ENCODE data around the gene CDHR2. TPM values are rescaled to one million over a fixed set of nuclear protein-coding genes. Genes with fewer than 3 reads are reported as not detected.
A peak's percentile ranks its signal among the peaks of the same experiment; 100 is the strongest.
"Not testable (repeated sequence)": the region's sequence is repeated elsewhere in the genome, so short reads cannot be mapped to it uniquely, and the experiment has no call there.

Gene CDHR2
- total RNA-seq, 1 donor from 2014 or later: under 0.01 TPM

DNA sequence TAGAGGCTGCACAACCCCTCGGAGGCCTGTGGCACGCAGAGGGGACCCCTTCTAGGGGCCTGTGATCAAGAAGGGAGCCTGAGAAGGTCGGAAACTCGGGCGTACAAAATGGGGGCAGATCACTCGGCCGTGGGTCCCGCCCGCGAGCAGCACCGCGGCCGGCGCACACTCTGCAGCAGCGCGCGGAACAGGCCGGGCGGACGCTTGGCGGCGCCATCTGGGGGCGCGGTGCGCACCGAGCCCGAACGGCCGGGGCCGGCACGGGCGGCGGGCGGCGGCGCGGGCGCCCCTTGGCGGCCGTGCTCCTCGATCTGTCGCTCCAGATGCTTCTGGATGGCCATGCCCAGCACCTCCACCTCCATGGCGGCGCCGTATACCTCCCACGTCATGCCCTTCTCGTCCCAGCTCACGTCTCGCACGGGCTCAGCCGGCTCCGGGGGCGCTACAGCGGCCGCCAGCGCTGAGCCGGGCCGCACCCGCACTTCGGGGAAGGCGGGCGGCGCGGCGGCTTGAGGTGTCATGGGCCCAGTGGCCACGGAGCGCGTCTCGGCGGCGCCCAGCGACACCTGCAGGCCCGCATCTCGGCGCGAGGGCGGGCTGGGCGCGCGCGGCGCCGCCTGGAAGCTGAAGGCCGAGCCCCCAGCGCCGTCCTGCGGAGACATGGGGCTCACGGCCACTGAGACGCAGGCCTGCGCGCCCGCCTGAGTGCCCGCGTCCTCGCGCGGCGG, 47.7 kb downstream of the CDHR2 start:
- DNase-seq (ENCODE audit: low read depth in 2 of 2): peak; percentile 7 to 72

DNA sequence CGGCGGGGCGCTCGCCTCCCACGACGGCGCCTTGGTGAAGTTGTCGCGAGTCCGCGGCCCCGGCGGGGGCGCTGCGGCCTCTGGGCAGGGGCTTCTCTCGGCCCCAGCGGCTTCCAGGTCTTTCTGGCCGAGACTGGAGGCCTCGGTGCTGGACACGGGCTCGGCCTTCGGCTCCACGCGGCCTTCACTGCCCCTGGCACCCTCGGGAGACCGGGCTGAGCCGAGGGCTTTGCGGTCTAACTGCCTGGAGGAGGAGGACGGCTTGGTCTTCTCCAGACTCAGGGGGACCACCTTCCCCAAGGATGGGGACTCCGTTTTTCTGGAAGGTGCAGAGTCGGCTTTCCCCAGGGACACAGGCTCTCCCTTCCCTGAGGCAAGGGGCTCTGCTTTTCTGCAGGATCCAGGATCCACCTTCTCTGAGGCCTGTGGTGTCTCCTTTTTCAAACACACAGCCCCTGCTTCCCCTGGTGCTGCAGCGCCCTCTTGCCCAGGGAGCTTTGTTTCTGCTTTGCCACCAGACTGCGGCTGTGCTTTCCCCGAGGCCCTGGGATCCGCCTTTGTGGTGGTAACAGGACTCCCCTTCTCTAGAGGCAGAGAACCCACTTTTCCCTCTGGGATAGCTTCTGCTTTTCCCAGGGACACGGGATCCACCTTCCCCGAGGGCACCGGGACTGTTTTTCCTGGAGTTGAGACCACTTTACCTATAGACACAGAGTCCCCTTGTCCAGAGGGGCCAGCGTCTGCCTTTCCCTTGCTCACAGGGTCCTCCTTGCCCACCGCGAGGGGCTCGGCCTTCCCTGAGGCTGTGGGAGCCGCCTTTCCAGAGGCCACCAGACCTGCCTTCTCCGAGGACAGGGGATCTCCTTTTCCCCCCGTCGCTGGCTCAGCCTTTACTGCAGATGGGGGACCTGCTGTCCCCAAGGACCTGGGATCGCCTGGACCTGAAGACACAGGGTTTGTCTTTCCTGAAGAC, 48.6 kb downstream of the CDHR2 start:
- no peak for DNase-seq (ENCODE audit: low read depth in 2 of 2)

DNA sequence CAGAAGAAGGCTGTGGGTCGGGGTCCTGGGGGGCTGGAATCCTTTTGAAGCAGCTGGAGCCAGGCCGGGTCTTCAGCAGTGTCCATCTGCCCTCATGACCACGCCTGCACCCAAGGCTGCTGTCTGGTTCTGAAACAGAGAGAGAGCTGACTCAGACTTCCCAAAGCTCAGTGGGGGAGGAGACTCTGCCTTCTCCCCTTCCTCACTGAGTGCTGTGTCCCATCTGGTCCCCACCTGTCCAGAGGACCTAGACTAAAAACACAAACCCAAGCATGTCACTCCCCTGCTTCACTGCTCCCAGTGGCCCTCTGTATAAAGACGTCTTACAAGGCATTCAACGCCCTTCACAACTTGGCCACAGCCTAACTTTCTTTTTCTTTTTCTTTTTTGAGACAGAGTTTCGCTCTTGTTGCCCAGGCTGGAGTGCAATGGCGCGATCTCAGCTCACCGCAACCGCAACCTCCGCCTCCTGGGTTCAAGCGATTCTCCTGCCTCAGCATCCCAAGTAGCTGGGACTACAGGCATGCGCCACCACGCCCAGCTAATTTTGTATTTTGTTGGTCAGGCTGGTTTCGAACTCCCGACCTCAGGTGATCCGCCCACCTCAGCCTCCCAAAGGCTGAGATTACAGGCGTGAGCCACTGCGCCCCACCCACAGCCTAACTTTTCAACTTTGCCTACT, 50.7 kb downstream of the CDHR2 start:
- not testable (repeated sequence) for DNase-seq (ENCODE audit: low read depth in 2 of 2)

DNA sequence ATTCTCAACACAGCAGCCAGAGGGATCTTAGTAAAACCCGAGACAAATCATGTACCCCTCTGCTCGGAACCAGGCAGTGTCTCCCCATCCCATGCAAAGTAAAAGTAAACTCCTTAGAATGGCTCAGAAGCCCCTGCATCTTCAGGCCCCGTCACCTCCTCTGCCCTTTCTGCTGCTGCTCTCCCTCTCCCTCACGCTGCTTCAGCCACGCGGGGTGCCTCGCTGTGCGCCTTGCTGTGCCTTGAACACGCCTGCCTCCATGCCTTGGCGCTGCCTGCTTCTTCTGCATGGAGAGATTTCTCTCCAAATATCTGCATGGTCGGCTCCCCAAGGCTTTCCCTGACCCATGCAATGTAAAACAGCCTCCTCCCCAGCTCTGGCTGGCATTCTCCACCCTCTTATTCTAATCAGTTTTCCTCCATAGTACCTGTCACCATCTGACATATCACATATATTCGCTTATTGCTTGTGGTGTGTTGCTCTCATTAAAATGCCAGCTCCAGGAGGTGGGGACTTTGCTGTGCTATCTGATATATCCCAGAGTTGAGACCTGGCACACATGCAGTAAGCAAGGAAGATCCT, 52.9 kb downstream of the CDHR2 start:
- no peak for DNase-seq (ENCODE audit: low read depth in 2 of 2)

DNA sequence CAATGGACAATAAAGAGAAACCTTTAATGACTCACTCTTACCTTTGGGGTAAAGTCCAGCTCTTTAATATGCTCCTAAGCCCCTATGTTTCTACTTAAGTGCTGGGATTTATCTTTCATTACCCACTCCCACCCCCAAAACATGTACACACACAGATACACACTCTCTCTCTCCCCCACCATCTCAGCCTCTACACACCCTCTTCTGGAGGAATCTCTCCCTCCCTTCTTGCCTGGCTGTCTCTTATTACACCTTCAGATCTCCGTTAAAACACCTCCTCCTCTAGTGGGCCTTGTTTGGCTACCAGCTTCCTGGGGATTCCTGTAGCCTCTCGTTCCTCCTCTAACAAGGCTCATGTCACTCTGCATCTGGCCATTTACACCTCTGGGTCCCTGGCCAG, 53.9 kb downstream of the CDHR2 start:
- DNase-seq (ENCODE audit: low read depth in 2 of 2): no peak

DNA sequence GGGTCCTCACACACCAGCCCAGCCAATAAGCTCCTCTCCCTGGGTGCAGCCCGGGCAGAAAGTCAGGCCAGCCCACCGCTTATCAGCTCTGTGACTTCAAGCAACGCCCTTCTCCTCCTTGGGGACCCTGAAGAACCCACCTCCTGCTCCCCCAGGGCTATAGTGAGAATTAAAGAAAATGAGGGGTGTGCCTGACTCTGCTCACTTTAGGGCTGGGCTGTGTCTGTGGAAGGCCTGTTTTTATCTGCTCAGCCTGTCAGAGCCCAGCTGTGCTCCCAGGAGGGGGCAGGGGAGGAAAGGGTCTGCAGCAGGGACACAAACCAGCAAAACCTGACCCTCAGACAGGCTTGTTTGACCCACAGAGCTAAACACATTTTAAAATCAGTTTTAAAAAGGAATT, 56.9 kb downstream of the CDHR2 start:
- no peak for DNase-seq (ENCODE audit: low read depth in 2 of 2)

DNA sequence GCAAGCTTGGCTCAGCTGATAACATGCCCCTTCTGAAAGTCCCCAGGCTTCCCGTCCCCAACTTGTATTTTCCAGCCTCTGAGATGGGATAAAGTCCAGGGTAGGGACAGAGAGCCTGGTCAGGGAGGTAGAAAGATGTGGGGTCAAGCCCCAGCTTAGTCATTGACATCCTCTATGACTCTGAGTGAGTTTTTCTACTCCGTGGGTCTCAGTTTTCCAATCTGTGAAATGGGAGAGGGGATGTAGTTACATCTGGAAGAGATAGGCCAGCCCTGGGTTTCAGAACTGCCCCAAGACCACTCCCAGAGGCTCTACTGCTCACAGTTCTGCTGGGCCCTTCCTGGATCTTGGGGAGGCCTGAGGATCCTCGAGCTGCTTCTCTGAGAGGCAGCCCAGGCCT, 57.7 kb downstream of the CDHR2 start:
- no peak for DNase-seq (ENCODE audit: low read depth in 2 of 2)

DNA sequence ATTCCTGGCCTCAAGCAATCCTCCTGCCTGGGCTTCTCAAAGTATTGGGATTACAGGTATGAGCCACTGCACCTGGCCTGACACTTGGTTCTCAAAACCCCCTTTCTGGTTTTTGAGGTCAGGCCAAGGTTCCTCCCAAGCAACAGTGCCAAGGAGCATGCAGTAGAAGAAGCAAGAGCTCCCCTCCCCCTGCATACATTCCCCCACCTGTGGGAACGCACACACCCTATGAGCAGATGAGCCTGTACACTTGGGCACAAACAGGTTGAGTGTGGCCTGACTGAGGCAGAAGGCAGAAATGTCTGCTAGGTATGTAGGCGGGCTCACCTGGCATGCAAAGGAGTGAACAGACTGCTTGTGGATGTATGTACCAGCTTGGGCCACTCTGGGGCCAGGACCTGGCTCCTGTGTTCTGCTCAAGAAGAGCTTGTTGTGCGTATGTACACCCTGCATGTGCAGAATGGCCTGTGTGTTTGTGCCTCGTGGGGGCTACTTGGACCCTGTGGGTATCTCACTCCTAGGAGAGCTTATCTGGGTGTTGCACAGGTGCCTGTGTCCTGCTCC, 59.1 kb downstream of the CDHR2 start:
- DNase-seq (ENCODE audit: low read depth in 2 of 2): no peak

DNA sequence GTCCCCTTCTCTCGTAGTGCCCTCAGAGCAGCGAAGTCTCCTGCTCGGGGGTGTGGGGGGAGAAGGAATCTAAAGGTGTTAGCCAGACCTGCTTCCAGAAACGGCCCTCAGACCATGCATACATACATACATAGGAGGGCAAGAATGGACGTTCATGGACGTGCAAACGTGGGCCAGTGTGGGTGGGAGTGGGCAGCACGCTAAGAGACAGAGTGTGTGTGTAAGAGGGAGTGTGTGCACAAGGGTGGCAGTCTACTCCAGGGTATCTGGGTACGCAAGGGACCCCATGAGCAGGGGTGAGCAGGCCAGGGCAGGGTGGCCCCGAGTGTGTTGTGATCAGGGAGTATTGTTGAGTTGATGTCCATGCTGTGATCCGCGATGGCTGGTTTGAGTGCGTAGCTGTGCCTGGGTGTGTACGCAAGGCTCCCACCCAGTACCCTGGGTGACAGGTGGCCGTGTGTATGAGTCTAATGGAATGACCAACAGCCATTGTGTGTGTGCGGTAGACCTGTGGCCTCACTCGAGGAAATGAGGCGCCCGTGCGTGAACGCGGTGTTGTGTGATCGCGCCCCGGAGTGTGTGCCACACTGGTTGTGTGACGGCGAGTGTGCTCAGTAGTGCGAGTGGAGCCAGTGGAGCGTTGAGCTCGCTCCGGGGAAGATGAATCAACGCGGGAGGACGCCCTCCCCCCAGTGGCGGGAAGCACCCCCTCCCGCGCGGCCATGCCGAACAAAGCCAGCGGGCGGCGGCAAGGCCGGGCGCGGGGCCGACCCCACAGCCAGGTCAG, 60.0 kb downstream of the CDHR2 start:
- no peak for DNase-seq (ENCODE audit: low read depth in 2 of 2)

DNA sequence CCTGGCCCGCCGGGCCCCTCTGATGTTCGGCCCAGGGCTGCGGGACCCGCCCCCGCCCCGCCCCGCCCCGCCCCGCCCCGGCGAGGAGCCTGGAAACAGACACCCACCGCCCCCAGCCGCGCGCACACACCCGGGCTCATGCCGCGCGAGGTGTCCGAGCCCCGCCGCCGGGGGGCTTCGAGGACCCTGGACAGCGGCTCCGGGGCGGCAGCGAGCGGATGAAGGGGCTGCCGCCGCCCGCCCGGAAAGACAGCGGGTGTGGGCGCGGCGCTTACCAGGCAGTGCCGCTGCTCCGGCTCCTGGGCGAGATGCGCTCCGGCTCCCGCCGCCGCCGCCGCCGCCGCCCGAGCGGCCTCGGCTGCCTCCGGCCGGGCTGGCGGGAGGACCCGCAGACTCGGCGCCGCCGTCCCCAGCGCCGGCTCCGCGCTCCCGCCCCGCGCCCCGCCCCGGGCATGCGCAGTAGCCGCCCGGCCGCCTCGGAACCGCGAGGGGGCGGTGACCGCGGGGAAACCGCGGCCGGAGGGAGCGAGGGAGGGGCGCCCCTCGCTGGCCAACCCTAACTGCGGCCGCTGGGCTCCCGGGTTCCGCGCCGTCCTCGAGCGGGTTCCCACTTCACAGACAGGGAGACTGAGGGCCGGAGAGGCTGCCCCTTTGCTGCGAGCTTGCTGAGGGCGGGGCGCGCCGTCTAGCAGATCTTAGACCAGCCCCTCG, 60.7 kb downstream of the CDHR2 start, which contains the start of gene GPRIN1:
Gene GPRIN1, minus strand, starts transcription at position 433 of the 711 bp plus-strand sequence. CDS start 10,322 bp downstream, outside the sequence.
- peak in 1 of 2 donors; percentile 57 for DNase-seq (ENCODE audit: low read depth in 2 of 2)

DNA sequence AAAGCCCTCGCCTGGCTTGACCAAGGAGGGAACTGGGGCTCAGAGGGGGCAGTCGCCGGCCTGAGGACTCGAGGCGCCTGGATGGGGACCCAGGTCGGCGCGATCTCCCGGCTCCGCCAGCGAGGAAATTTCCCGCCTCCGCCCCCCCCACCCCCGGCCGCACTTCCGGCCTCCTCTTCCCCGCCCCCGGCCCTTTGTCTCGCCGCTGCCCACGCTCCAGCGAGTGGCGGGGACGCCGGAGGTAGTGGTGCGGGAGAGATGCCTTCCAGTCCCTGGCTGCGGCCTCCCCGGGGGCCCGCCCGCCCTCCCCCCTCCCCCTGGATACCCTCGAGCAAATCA, 61.3 kb downstream of the CDHR2 start:
- DNase-seq (ENCODE audit: low read depth in 2 of 2): no peak

DNA sequence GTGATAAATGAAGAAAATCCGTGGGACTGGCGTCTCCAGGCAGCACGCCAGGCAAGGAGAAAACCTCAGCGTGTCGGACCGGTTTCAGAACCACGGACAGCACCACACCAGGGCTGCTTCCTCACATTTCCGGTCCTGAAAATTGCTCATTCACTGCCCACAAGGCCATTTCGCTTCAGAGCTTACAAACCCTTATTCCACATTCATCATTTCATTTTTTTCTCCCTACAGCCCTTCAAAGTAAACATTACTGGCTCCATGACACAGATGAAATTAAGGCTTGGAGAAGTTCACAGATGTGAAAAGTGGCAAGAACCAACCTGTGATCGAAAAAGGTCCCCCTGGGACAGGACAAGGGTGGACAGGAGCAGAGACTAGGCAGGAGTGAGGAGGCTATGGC, 62.3 kb downstream of the CDHR2 start:
- peak; percentile 61 to 85 for DNase-seq (ENCODE audit: low read depth in 2 of 2)

DNA sequence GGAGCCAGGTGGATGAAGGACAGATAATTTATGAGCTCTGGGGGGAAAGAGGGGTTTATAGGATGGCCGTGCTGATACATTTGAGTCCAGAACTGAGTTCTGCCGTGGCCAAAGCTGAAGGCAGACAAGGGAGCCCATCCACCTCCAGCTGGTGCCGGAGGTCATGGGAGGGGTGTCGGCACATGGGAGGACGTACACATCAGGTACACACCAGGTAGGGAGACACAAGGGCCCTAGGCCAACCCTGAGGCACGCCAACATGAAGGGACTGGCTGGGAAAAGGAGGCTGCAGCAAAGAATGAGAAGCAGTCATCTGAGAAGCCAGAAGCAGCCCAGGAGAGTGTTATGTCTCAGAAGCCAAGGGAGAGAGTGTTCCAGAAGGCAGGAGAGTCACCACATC, 62.9 kb downstream of the CDHR2 start:
- DNase-seq (ENCODE audit: low read depth in 2 of 2): no peak

DNA sequence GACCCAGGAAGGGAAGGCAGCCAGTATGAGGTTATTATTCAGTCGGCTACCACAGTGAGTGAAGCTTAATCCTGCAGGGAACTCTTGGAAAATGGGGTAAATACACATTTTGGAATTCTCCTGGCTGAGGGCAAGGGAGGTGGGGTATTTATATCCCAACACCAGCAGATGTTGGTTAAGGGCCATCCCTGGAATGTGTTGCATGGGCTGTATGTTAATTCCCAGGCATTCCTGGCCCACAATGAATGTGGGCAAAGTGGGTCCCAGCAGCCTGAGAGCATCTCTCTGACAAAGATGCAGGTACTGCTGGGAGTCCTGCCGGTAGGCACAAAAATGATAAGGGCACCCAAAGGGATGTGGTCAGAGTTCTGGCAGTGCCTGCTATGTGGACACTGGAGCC, 63.7 kb downstream of the CDHR2 start:
- no peak for DNase-seq (ENCODE audit: low read depth in 2 of 2)

DNA sequence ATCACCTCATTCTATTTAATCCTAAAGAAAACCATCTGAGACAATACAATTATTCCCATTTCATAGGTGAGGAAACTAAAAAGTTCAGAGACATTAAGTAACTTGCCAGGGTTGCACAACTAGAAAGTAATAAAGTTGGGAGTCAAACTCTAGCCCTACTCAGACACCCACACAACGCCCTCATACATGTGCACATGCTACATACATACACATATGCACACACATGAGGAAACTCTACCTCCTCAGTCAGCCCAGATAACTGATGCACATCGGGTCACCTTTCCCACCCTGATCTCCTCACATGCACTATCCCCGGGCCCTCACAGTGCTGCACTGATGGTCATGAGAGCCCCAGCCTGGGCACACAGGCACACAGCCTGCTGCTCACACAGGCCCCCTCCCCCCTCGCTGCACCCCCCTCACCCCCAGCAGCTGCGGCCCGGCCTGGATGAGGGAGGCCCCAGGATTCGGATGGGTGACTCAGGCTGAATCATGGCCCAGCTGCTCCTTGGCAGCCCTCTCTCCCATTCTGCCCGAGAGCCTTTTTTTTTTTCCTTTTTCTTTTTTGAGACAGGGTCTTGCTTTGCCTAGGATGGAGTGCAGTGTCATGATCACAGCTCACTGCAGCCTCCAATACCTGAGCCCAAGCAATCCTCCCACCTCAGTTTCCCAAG, 65.8 kb downstream of the CDHR2 start:
- DNase-seq (ENCODE audit: low read depth in 2 of 2): peak in 1 of 2 donors; percentile 81

DNA sequence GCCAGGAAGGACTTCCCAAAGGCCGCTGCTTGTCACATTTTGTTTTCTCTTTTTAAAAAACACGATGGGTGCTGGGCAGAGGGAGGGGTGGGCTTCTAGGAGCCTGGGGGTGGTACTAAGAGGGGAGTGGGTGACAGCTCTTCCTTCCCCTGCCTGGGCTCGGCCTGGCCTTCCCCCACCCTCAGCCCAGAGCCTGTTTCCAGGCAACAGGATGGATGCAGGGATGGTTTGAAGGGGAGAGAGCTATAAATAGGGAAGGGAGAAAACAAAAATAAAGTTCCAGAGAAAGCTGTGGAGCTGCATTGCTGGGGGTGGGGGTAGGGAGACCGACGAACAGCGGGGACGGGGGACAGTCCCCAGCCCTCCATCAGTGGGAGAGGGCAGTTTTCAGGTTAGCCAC, 67.4 kb downstream of the CDHR2 start:
- no peak for DNase-seq (ENCODE audit: low read depth in 2 of 2)

DNA sequence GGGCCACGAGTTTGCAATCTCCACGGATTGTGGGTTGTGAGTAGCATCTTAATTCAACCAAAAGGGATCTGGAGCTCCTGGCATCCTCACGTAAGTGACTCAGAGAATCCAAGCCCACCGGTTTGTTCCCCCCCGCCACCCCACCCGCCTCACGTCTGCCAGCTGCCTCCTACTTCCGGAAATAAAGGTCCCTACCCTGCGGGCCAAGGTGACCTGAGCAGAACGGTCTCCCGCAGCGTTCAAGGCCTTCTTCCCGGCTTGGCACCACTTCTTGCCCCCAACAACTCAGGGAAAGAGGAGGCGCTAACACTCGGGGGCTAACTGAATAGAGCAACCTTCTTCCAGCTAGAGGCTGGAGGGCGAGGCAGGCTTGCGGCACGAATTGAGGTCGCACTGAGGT, 69.6 kb downstream of the CDHR2 start:
- DNase-seq (ENCODE audit: low read depth in 2 of 2): no peak

DNA sequence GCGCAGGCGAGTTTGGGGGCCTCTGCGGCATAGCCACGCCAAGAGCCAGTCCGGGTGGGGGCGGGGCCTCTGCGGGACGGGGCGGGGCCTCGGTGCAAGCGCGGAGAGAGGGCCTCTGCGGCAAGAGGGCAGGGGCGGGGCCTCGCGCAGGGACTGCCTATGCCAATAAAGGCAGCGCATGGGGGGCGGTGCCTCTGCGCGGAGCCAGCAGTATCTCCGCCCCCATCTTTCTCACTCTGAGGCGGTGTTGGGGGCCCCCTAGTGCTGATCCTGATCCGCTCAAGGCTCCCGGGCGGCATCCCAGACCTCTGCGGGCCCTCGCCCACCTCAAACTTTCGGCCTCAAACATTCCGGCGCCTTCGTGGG, 70.0 kb downstream of the CDHR2 start:
- peak; percentile 43 to 92 for DNase-seq (ENCODE audit: low read depth in 2 of 2)

DNA sequence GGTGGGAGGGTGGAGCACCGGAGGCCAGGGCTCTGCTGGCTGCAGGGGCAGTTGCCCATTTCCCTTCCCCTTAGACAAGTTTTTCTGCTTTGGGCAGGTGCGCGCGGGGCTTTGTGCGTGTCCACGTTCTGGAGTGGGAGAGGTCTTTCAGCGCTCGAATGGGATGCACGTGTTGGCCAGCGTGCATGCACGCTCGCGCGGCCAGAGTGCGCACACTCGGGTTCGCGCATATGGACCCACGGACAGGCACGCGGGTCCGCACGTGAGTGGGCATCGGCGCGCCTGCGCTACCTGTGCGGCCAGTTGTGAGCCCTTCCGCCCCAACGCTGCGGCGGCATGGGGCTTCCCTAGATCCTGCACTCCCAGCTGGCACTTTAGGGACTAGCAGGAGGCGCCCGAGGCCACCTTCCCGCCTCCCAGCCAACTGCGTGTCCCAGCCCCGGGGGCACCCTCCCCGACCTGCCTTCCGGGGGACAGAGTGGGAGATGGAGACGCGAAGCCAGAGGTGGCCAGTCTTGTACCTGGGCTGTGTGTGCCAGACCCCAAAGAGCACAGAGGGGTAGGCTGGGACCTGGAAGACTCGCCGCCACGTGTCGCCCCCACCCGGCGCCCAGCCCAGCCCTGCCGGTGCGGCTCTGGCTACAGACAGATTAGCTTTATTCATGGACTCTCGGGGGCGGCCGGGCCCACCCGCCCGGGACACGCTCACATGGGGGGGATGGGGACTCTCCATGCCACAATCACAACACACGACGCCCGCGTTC, 70.6 kb downstream of the CDHR2 start:
- no peak for DNase-seq (ENCODE audit: low read depth in 2 of 2)

Measured in dermis microvascular lymphatic vessel endothelial cell (primary cell).